Upper lobe of right lung (tissue), 1 donor: ENCODE data around the gene FMO3. TPM values are rescaled to one million over a fixed set of nuclear protein-coding genes. Genes with fewer than 3 reads are reported as not detected.

ENCODE experiments used
- ATAC-seq: fragments of 200-7000 bp; cut with Tn5 transposase; one replicate; pipeline ENCODE4 v1.9.1; 2020; ENCODE audit warnings: mild to moderate bottlenecking, moderate library complexity
- DNase-seq: peaks from one replicate; pipeline ENCODE4 v3.0.0-alpha.2; 2020
- H3K27ac ChIP-seq: fragments of 200-600 bp; one replicate; pipeline ENCODE4 v1.8.0; 2022
- H3K27me3 ChIP-seq: fragments of 200-600 bp; one replicate; pipeline ENCODE4 v1.8.0; 2022; ENCODE audit warnings: mild to moderate bottlenecking
- H3K36me3 ChIP-seq: fragments of 200-600 bp; one replicate; pipeline ENCODE4 v1.8.0; 2022
- H3K4me1 ChIP-seq: fragments of 200-600 bp; one replicate; pipeline ENCODE4 v1.8.0; 2022
- H3K4me3 ChIP-seq: fragments of 200-600 bp; one replicate; pipeline ENCODE4 v1.8.0; 2022; ENCODE audit warnings: mild to moderate bottlenecking
- H3K9me3 ChIP-seq: fragments of 200-600 bp; one replicate; pipeline ENCODE4 v1.8.0; 2022
- CTCF ChIP-seq: fragments of 200-600 bp; IDR thresholded peaks from one replicate; pipeline ENCODE4 v1.8.0; 2022; ENCODE audit warnings: antibody characterized with exemption
- intact Hi-C: fragments of 100-400 bp; cut with DNase I; formaldehyde crosslinking; loops from one replicate; pipeline ENCODE4 v1.11.0; 2022
- microRNA-seq: library from miRNA; unstranded; fragments of <30 nt; microRNA quantifications from one replicate; pipeline ENCODE4 v1.2.0, GENCODE V29; 2020; ENCODE audit warnings: borderline microRNAs expressed
- total RNA-seq: library from RNA; stranded (reverse); fragmentation: NEBNext Ultra II Directional; extraction: Animal tissue kit (Norgen Biotek cat#: 25700); gene quantifications from one replicate; pipeline ENCODE4 v1.2.1, GENCODE V29; 2021
- donor health status: DM: no; HTN: yes; CAD: no; lungs with severe emphysema.

The FMO3 gene
- total RNA-seq, 1 donor from 2014 or later: 22.7 TPM

DNA sequence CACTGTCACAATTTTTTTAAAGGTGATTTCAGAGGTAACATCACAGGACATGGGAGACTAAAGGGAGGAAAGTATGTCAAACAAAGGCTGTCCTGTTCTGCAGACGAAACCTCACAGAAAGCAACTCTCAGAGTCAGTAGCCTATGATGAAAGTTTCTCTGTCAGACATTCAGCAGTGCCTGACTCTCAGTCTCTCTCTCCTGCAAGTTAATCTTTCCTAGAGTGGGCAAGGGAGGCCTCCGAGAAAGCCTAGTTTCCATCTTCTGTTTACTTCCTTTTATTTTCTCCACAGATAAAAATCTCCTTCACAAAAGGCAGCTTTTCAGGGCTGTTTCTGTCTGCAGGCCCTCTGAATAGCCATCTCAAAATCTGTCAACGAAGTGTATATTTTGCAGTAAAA, 69.5 kb downstream of the FMO3 start:
- no peak for DNase-seq
- no peak for TF ChIP-seq CTCF
- peak overlapping the region; percentile 9 for H3K27ac ChIP-seq
- no peaks in the 10 kb centered on the region for H3K9me3 ChIP-seq
- H3K4me1 ChIP-seq: no peaks in the 10 kb centered on the region
- intact Hi-C loops: no loop called here
- H3K36me3 ChIP-seq: no peaks in the 10 kb centered on the region
- ATAC-seq: no peak
- H3K4me3 ChIP-seq: no peak overlapping the region
- no peaks in the 10 kb centered on the region for H3K27me3 ChIP-seq

DNA sequence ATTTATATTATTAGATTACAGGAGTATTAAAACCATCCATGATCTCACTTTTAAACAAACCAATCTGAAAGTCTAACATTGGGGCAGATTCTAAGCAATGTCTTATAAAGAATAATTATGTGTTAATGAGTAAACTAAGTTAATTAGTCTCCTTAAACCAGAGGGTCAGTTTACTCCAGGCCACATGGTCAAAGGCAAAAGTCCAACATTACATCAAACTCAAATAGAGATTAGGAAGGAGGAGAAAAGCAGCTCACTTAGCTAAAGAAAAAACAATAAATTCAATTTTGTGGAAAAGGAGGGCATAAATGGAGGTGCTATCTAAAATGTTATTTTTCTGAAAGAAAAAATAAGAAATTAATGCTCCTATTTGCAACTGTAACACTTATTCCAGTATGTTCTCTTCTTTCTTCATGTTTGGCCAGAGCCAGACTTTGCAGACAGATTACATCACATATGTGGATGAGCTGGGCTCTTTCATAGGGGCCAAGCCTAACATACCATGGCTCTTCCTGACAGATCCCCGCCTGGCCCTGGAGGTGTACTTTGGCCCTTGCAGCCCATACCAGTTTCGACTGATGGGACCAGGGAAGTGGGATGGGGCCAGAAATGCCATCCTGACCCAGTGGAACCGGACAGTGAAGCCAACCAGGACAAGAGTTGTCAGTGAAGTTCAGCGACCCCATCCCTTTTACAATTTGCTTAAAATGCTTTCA, 70.1 kb downstream of the FMO3 start:
- no peaks in the 10 kb centered on the region for H3K4me1 ChIP-seq
- no peak overlapping the region for H3K27ac ChIP-seq
- H3K9me3 ChIP-seq: no peaks in the 10 kb centered on the region
- no peak for TF ChIP-seq CTCF
- no peaks in the 10 kb centered on the region for H3K27me3 ChIP-seq
- H3K4me3 ChIP-seq: no peak overlapping the region
- ATAC-seq (no peak), DNase-seq (no peak)
- intact Hi-C loops: no loop called here
- H3K36me3 ChIP-seq: no peaks in the 10 kb centered on the region

DNA sequence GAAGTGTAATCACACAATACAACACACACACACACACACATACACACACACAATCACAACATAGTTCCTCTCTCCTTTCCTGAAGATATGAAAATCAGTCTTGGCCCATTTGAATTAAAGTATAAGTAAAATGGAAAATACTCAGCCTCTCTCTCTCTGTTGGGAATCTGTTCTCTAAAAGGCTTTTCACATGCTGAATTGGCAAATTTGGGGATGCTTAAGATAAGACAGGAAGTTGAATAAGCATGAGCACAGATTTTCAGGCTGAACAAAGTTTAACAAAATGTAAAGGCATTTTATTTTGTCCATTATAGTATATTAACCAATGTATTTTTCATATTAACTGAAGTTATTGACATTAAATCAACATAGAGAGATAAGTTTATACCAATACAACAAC, 70.7 kb downstream of the FMO3 start:
- Histone ChIP-seq H3K27ac (no peak overlapping the region), H3K27me3 (no peaks in the 10 kb centered on the region), H3K9me3 (no peaks in the 10 kb centered on the region), H3K4me3 (no peak overlapping the region), H3K36me3 (no peaks in the 10 kb centered on the region), H3K4me1 (no peaks in the 10 kb centered on the region)
- ATAC-seq (no peak), DNase-seq (no peak)
- TF ChIP-seq CTCF: no peak
- intact Hi-C loops: no loop called here

DNA sequence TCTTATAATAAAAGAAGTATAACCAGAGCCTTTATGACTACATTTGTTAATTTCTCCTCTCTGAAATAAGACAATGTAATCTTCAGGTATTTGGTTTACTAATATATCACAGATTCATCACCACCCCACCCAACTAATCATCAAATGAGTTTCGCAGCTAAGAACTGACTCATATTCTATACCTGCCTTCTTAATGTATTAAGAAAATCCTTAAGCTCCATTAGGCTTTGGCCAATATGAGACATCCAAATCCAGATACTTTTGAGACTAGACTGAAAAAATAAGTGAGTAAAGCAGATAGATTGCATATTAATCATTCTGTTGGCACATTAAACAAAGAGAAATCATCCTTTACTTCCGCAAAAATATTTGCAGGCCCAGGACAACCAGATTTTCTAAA, 75.7 kb downstream of the FMO3 start:
- Histone ChIP-seq H3K4me3 (no peak overlapping the region), H3K9me3 (no peaks in the 10 kb centered on the region), H3K36me3 (no peaks in the 10 kb centered on the region), H3K27ac (no peak overlapping the region), H3K4me1 (no peaks in the 10 kb centered on the region), H3K27me3 (no peaks in the 10 kb centered on the region)
- intact Hi-C loops: no loop called here
- TF ChIP-seq CTCF: no peak
- no peak for DNase-seq
- ATAC-seq: no peak

Small RNA genes within 50 kb of the gene (microRNA-seq; reads per million reads assigned to microRNA genes)
- not detected for gene MIR1295A
- gene MIR1295B: not detected

Other genes starting within 250 kb of the FMO3 start
- not detected for gene MROH9, start 155.4 kb upstream of the FMO3 start, total RNA-seq
- 392 TPM for gene FMO2, start 94.4 kb downstream of the FMO3 start, total RNA-seq
- gene FMO1, start 157.6 kb downstream of the FMO3 start, total RNA-seq: 1.3 TPM
- gene FMO4, start 223.3 kb downstream of the FMO3 start, total RNA-seq: 4.3 TPM